ENCODE measurements around the gene STAP1.
"Not testable (repeated sequence)": the region's sequence is repeated elsewhere in the genome, so short reads cannot be mapped to it uniquely, and the experiment has no call there.

STAP1 gene

DNA sequence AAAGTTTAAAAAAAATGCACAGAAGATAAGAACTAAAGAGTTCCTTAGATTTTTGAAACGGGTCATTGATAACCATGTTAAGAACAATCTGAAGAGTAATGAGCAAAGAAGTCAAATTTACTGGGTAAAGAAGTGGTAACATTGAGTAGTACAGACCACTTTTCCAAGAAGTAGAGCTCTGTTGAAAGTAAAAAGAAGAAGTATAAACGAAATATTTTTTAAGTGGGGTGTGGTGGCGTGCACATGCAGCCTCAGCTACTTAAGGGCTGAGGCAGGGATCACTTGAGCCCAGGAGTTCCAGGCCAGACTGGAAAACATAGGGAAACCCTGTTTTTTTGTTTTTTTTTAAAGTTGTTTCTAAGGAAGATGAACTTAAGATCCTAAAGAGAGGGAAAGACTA lies 74.0 kb downstream of the STAP1 start:
- no peak for DNase-seq

DNA sequence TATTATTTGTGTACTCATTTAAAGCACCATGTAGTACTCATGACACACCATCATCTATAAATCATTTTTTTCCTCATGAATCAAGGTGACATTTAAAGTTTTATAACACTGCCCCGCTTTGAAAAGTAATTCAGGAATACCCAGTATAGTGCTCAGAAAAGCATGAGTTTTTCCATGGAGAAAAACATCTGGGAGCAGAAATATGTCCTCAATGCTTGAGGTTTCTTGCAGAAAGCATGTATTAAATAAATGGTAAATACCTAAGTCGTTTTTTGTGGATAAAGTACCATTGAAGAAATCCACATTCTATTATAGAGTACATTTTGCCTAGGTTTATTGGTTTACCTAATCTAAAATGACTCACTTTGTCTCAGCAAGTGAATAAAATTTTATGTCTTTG lies 76.2 kb downstream of the STAP1 start:
- DNase-seq = no peak

DNA sequence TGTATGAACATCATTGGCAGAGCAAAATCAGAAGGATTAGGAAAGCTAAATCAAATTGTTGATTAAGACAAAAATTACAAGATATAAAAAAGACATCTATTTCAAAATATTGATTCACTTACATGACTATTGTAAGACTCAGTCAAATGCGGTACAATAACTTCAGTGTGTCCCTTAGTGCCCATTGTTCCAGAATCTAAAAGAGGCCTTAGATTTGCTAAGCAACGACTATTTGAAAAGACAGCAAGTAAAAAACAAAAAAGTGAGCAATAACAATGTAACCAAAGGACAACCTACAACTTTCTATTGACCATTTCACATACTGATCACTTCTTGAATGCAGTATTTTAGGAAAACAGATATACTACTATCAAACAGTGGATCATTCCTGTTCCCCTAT lies 76.8 kb downstream of the STAP1 start:
- DNase-seq = no peak

DNA sequence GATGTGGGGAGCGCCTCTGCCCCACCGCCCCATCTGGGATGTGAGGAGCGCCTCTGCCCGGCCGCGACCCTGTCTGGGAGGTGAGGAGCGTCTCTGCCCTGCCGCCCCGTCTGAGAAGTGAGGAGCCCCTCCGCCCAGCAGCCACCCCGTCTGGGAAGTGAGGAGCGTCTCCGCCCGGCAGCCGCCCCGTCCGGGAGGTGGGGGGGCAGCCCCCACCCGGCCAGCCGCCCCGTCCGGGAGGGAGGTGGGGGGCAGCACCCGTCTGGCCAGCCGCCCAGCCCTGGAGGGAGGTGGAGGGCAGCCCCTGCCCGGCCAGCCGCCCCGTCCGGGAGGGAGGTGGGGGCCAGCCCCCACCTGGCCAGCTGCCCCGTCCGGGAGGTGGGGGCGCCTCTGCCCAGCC lies 78.5 kb downstream of the STAP1 start:
- DNase-seq = not testable (repeated sequence)

DNA sequence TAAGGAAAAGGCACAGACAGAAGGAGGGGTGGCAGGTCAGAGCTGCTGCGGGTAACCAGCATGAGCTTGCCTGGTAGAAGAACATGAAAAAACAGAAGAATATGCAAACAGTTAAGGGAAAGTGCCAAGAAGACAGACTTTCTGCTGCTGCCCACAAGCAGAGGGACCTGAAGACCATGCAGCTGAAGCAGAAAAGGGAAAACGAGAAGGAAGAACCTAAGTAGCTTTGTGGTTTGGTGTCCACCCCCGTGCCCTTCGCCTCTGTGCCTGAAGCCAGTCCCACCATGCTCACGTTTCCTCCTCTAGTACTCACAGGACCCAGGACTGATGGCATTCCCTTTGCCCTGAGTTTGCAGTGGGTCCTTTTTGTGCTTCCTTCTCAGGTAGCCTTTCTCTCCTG lies 79.6 kb downstream of the STAP1 start:
- DNase-seq = no peak

DNA sequence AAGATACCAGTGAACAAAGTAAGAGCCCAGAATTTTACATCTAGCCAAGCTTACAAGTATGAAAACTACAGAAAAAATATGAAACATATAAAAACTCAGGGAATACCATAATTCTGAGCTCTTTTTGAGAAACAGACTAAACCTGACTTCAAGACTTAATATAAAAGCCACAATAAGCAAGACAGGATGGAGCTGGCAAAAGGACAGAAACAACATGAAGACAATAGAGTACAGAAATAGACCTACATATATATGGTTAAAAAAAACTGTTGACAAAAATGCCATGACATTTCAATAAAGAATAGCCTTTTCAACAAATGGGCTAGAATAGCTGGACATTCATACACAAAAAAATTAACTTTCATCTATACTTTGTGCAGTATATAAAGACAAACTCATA lies 93.0 kb downstream of the STAP1 start:
- no peak for DNase-seq

All from DMS53 (cell line).